Endothelial cell of umbilical vein (primary cell): ENCODE measurements around the gene HYOU1.

Experiments
- EZH2 ChIP-seq: IDR thresholded peaks from 2 replicates; pipeline ENCODE4 v1.6.1; 2012; ENCODE audit warnings: borderline replicate concordance, low read depth, mild to moderate bottlenecking, moderate library complexity, low read length, inconsistent platforms; ENCODE audit not compliant: severe bottlenecking
- JUN ChIP-seq: IDR thresholded peaks from 2 replicates; pipeline ENCODE4 v1.6.1; 2011; ENCODE audit warnings: borderline replicate concordance, low read depth; ENCODE audit not compliant: insufficient read length, insufficient read depth
- MYC ChIP-seq: IDR thresholded peaks from one replicate; pipeline ENCODE4 v1.6.1; 2011; ENCODE audit warnings: mild to moderate bottlenecking, low read depth, low read length
- POLR2A ChIP-seq: IDR thresholded peaks from 2 replicates; pipeline ENCODE4 v1.6.1; 2012; ENCODE audit warnings: low read depth, mild to moderate bottlenecking, control low read depth, low read length
- POLR2AphosphoS5 ChIP-seq: IDR thresholded peaks from 2 replicates; pipeline ENCODE4 v1.6.1; 2012; ENCODE audit warnings: low read depth, mild to moderate bottlenecking, control low read depth, low read length, moderate library complexity; ENCODE audit not compliant: insufficient read depth
- TF ChIP-seq, protein P1 (sequence below), 2 donors: IDR thresholded peaks; 1 replicate in 1 of 2; 2 replicates in 1 of 2; pipeline ENCODE4 v1.5.1; 2011; ENCODE audit warnings: low read length in 2 of 2, mild to moderate bottlenecking in 2 of 2, moderate library complexity in 2 of 2, control low read depth in 1 of 2, inconsistent platforms in 1 of 2, low read depth in 1 of 2; ENCODE audit not compliant: insufficient read depth in 1 of 2; ENCODE audit errors: extremely low read depth in 1 of 2

DNA sequence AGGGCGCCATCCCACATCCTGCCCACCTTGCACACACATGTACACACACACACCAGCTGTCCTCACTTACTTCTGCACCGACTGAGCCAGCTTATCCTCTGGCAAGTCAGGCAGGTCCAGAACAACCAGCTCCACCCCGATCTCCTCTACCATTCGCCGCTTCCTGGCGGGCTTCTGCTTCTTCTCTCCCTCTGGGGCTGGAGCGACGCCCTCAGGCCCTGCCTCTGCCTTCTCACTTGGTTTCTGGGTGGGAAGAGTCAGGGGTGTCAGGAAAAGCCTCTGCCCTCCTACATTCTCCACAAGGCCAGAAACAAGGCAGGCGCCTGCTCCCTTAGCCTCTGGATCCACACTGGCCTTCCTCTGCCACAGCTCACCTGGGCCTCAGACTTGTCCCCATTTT, 8.4 kb downstream of the HYOU1 start:
- TF ChIP-seq EZH2 (no peak), POLR2A (no peak), MYC (no peak), POLR2AphosphoS5 (no peak), JUN (no peak)
- TF ChIP-seq, protein P1, sequence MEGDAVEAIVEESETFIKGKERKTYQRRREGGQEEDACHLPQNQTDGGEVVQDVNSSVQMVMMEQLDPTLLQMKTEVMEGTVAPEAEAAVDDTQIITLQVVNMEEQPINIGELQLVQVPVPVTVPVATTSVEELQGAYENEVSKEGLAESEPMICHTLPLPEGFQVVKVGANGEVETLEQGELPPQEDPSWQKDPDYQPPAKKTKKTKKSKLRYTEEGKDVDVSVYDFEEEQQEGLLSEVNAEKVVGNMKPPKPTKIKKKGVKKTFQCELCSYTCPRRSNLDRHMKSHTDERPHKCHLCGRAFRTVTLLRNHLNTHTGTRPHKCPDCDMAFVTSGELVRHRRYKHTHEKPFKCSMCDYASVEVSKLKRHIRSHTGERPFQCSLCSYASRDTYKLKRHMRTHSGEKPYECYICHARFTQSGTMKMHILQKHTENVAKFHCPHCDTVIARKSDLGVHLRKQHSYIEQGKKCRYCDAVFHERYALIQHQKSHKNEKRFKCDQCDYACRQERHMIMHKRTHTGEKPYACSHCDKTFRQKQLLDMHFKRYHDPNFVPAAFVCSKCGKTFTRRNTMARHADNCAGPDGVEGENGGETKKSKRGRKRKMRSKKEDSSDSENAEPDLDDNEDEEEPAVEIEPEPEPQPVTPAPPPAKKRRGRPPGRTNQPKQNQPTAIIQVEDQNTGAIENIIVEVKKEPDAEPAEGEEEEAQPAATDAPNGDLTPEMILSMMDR (IDR thresholded peaks at IDR 0.05; ENCODE audit: extremely low read depth in 1 of 2, insufficient read depth in 1 of 2, low read depth in 1 of 2, low read length in 2 of 2), result no peak
